GM18873 (cell line): Measurements from ENCODE around the gene PPM1F.
"Not testable (repeated sequence)": the region's sequence is repeated elsewhere in the genome, so short reads cannot be mapped to it uniquely, and the experiment has no call there.

Source experiments
- ATAC-seq: cut with Tn5 transposase; IDR thresholded peaks from one replicate; pipeline ENCODE4 v1.9.1; 2021; ENCODE audit warnings: mild to moderate bottlenecking, moderate library complexity, moderate number of reproducible peaks; ENCODE audit not compliant: unreplicated experiment, low FRiP score

PPM1F gene

DNA sequence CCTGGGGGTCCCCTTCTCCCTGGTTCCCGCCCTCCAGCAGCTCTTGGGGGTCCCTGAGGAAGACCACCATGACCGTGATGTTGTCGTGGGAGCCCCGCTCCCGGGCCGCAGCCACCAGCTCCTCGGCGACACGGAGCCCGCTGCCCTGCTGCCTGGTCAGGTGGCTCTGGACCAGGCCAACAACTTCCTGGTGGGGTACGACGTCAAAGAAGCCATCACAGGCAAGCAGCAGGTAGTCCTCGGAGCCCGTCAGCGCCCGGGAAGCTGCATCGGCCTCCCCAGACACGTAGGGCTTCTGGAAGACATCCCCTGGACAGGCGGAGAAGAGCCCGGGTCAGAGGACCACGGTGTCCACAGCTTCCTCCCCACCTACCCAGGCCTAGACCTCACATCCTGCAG, 29.5 kb downstream of the PPM1F start:
- ATAC-seq: no peak

DNA sequence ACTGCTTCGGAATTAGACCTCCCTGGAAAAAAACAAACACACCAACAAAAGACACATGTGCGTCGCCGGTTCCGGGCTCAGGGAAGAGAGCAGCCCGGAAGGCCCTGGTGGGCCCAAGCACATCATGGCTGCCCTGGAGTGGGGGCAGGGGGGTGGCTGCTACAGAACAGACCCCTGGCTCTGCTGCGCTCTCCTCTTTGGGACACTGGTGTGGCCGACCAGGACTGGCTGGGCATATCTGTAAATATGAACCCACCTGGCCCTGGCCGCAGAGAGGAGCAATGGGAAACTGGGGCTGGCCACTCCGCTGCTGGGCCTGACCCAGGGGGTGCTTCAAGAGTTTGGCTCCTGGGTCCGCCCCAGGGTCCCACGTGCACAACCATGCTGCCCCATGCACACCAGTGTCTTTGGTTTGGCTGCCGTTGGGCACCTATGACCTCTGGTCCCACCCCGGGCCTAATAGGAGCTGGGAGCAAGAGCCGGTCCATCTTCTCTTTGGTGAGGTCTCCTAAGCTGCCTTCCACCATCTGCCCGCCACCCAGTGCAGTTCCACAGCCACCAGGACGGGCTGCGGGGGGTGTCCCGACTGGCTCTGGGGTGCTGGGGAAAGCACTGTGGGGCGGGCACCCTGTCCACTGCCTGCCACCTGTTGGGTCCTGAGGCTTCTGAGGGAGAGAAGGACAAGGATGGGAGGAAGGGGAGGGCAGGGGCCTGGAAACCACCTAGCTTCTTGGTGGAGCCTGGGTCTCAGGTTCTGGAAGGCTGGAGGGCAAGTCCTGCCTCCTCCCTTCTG, 30.1 kb downstream of the PPM1F start:
- ATAC-seq: no peak

DNA sequence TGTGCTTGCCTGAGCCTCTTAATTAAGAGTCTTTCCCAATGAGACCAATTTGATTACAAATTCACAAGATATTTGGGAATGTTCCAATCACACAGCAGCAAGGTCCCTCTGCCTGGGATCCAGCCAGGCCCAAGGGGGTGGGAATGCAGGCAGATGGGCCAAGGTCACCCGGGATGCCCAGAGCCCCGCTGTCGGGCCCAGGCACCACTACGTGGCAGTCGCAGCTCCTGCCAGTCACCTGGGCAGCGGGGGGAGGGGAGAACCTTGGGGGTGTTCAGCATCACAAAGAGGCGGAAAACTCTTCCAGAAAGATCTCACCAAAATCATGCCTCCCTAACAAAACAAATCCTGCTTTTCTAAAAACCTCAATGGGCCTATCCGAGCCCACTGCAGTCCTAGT, 30.9 kb downstream of the PPM1F start:
- ATAC-seq: no peak

DNA sequence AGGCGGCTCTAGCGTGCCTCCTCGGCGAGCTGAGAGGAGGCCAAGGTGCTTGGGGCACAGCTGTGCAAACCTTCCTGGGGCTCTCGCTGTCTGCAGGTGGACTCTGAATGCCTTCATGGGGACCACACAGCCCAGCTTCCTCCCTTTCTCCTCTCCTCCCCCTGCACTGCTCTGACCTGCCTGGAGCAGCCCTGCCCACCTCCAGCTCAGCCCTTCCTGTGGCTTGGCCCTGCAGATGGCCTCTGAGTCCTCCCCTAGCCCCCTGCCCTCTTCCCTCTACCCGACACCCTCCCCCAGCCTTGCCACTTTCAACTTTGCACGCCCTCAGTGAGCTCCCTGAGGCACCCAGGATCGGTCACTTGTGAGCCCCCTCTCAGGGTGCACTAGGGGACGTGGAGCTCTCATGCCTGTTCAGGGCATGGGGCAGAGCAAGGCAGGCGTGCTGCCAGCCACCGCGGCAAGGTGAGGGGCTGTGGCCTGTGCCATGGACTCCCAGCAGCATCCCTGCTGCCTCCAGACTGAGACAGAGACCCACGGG, 31.4 kb downstream of the PPM1F start:
- no peak for ATAC-seq

DNA sequence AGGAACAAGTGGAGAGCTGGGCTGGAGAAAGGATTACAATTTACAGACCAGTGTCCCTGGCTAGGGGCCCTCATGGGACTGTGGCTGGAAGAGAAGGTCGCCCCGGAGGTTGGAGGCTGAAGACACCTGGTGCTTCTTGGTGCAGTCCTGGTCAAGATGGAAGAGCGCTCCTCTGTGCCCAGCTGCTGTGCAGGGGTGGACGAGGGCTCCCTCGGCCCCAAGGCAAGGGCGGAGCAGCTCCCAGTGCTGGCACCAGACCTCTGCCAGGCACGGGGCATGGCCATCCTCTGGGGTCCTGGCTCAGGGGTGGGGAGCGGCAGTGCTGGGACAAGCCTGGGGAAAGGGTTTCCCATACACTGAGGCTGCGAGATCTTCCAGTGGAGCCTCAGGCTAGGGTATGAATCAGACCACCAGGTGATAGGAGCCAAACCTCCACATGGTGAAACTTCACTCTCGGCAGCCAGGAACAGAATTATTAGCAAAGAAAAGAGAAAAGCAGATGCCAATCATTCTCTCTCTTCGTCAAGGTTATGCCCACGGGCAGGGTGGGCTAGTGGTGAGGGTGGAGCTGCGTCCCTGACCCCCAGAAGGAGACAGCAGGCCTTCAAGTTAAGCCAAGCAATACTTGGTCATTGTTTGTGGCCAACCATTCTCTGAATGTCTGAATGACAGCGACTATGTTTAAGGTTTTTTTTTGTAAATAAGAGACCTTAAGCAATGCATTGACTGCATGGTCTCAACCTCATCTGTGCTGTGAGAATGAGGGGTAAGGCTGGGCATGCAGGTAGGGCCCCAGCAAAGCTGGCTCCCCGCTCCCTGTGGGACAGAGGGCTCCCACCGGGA, 32.1 kb downstream of the PPM1F start:
- ATAC-seq: no peak

DNA sequence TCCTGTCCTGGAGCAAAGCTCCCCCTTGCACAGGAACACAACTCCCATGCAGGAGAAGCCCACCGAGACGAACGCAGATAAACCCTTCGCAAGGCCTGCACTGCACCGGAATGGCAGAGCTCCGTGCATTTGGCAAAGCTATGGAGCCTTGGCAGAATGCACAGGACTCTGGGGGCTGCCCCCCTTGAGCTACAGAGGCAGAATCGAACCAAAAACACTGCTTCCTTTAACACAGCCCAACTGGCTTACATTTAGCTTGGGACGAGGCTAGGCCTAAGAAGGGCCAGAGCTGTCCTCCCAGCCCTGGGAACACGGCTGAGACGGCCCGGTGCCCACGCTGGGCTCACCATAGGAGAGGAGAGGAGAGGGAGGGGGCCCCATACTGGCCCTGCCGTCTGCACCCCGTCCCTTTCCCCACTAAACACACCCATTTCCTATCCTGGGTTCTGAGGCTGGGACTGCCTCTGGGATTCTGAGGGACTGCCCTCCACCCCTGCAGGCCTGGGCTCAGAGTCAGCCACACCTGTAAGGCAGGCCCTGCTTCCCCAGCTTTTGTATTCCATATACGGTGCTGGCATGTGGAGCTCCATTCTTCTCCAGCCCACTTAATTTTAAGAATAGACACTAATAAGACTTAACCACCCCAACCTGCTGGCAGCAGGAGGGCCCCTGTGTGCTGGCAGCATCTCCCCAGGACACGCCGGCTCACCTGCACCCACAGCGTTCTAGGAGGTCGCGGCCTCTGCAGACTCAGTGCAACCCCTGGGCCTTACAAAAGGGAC, 32.9 kb downstream of the PPM1F start:
- no peak for ATAC-seq

DNA sequence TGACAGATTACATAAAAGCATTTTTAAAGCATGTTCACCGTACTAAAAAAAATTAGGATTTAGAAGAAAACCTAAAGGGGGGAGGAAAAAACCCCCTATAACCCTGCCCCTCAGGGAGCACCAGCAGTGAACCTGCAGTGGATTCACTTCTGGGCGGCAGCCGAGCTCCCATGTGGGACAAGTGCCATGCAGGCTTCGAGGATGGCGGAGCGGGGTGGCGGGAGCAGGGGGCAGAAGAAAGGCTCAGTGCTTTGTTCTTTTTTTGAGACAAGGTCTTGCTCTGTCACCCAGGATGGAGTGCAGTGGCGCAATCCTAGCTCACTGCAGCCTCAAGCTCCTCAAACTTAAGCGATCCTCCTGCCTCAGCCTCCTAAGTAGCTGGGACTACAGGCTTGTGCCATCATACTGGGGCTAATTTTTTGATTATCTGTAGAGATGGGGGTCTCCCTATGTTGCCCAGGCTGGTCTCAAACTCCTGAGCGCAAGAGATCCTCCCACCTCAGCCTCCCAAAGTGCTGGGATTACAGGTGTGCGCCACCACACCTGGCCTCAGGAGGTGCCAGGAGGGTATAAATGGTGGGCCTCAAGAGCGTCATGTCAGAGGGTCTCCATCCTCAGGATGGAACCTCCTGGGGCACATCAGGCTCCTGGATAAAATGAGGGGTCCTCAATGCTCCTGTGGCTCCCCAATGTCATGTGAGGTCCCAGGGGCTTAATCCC, 34.0 kb downstream of the PPM1F start:
- no peak for ATAC-seq

DNA sequence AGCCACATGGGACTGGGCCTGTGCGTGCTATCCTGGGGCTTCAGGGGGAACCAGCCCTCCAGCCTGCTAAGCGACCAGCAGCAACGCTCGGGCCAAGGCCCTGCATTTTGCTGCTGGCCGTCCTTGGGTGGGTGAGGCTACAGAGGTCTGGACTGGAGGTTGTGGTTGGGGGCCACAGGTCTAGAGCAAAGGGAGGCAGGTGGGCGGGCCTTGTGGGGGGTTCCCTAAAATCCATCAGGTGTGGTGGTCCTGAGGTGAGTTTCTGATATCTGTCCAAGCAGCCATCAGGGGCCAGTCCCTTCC, 34.7 kb downstream of the PPM1F start:
- no peak for ATAC-seq

DNA sequence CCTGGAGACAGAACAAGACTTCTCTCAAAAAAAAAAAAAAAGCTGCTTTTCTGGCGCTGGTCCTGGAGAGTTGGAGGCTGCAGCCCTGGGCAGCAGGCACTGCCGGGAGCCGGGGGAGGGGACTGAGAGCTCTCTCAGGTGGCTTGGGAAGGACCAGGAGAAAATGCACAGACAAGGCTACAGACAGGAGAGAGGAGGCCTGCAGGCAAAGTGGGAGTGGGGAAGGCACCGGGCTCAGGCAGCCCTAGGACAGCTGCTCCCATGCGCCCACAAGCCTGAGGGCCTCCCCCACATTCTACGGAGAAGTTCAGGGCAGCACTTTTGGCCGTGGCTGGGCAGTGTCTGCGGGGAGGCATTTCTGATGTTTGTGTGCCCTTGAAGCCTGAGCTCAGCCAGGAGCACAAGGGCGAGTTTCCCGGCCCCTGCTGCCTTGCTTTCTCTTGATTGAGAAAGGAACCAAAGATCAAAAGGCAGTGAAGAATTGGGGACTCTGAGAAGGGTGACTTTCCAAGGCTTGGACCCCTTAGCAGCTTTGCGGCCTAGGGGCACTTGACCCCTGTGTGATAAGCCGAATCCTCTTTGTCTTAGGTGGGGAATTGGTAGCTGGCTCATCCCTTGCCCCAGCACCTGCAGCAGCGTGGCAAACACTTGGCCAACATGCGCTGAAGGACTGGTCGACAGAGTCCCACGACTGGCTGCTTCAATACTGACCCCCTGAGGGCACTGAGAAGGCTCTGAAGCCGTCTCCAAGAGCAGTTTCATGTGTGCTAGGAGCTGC, 35.3 kb downstream of the PPM1F start:
- ATAC-seq: no peak

DNA sequence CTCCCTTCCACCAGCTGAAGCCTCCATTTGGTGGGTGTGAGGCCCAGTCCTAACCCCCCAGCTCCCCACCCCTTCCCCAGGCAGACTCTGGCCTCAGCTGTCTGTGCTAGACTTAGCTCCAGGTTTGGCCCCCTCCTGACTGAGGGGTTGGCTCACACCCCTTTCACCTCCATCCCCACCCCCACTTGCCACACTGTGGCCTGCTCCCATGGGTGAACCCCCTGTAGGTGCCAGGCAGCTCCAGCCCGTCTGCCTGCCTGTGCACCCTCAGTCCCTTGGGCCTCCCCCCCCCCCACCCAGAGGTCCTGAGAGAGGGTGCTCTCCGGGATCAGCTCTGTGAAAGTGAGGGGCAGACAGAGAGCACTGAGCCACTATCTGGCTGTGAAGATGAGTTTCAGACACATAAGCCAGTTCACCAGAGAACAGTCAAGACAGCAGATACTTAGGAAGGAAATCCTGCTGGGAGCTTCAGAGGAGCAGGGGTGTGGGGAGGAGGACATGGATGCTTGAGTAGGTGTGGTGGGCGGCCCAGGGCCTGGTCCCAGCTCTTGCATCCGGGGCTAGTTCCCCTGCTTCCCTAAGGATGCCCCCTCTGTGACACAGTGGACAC, 36.2 kb downstream of the PPM1F start:
- no peak for ATAC-seq

DNA sequence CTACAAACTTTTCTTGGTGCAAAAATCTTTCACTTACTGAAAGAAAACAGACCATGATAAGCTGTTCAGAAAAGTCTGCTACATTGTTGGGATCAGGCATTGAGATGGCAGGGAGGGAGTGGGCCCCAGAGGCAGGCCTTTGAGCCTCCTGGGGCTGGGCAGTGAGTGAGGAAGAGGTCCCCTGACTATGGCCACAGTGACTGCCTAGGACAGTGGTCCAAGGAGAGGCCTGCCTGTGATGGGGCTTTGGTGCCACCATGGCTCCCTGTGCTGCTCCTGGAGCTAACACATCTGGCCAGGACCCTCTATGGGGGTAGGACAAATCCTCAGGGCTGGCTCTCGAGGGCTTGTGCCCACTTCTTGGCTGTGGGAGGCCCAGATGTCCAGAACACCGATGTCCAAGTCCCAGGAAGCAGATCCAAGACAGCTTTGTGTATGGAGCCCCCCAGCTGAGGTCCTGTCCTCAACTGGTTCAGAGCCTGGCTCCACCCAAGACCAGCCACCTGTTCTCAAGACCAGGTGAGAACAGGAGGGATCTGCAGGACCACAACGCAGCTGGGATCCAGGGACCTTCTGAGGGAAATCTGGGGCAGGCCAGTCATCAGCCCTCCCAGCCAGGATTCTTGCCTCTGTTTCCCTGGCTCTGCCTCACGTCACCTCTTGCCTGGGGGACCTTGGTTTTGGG, 36.9 kb downstream of the PPM1F start:
- no peak for ATAC-seq

DNA sequence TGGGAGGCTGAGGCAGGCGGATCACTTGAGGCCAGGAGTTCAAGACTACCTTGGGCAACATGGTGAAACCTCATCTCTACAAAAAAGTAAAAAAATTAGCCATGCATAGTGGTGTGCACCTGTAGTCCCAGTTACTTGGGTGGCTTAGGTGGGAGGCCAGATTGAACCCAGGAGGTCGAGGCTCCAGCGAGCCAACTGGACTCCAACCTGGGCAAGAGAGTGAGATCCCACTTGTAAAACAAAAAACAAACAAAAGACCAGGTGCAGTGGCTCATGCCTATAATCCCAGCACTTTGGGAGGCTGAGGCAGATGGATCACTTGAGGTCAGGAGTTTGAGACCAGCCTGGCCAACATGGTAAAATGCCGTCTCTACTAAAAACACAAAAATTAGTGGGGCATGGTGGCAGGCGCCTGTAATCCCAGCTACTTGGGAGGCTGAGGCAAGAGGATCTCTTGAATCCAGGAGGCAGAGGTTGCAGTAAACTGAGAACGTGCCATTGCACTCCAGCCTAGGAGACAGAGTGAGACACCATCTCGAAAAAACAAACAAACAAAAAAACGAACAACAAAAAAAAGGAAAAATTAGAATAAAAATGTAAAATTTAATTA, 38.5 kb downstream of the PPM1F start:
- ATAC-seq: not testable (repeated sequence)

DNA sequence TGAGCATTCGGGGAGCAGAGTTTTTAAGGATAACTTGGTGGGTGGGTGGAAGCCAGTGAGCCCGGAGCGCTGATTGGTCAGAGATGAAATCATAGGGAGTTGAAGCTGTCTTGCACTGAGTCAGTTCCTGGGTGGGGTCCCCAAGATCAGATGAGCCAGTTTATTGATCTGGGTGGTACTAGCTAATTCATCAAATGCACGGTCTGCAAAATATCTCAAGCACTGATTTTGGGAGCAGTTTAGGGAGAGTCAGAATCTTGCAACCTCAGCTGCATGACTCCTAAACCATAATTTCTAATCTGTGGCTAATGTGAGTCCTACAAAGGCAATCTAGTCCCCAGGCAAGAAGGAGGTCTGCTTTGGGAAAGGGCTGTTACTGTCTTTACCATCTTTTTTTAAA, 42.3 kb downstream of the PPM1F start:
- not testable (repeated sequence) for ATAC-seq

DNA sequence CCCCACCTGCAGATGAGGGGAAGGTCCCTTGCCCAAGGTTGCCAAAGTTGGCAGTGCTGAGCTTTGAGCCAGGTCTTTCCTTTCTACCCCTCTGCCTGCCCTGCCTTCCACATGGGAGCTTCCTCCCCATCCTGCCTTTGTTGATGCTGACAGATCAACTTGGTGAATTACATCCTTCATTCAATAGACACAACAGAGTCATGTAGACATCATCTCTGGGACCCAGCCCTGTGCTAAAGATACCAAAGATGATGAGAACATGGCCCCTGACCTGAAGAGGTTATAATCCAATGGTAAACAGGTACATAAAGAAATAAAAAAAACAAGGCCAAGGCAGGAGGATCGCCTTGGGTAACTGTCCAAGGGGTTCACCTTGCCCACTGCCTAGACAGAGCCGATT, 42.8 kb downstream of the PPM1F start:
- ATAC-seq: no peak

DNA sequence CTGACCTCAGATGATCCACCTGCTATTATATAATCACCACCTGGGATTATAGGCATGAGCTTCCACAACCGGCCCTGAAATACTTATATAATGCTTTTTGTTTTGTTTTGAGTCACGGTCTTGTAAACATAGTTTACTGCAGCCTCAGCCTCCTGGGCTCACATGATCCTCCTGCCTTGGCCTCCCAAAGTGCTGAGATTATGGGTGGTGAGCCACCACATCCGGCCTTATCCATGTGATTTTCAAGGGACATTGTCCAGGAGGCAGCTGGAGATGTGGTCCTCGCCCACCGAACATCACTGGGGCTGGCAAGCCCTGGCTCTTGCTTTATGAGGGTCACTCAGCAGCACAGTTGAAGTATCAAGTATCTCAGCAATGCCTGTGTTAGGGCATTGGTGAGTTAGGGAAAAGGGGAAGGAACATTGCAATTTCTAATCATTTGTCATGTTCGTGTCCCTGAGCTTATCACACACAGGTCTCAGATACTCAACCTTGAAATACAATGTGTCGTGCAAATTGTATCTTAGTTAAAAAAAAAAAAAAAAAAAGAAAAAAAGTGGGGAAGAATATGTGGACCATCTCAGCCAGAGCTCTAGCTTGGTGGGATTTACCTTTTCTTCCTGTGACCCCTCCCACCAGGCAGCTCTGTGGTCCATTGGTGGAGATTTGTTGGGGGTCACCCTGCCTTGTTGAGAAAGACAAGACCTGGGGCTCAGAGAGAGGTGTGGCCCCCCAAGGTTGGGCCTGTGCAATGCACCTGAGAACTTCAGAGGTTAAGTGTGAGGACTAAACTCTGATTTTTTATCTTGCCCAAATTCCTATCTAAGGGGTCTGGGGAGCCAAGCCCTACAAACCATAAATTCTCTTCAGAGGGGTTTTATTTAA, 44.8 kb downstream of the PPM1F start:
- no peak for ATAC-seq

DNA sequence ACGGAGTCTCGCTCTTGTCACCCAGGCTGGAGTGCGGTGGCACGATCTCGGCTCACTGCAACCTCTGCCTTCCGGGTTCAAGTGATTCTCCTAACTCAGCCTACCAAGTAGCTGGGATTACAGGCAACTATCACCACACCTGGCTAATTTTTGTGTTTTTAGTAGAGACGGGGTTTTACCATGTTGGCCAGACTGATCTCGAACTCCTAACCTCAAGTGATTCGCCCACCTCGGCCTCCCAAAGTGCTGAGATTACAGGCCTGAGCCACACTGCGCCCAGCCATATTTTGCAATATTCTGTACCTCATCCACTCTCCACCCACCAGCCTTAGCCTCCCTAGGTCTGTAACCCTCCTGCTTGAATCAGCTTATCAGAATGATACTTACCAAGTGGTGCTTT, 47.4 kb downstream of the PPM1F start:
- ATAC-seq: not testable (repeated sequence)

DNA sequence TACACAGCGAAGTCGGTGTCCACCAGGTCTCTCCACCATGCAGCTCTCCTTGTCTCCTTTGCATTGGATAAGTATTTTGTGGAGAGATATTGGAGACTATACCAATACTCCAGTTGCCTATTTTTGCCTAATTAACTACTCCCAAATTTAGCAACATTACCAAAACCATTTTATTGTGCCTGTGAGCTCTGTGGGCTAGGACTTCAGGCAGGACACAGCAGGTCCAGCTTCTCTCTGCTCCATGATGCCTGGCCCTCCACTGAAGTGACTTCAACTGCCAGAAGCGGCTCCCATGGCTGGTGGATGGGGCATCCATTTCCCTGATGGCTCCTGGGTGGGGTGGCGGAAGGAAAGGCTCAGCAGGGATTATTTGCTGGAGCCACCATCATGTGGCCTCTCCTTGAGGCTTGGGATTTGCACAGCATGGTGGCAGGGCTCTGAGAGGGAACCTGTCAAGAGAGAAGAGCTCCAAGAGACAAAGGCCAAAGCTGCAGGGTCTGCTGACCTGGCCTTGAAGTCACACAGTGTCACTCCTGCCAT, 48.3 kb downstream of the PPM1F start:
- ATAC-seq: no peak
